RCC 7860 (cell line): ENCODE results near the gene STON2.
A peak's percentile ranks its signal among the peaks of the same experiment; 100 is the strongest.
"Not testable (repeated sequence)": the region's sequence is repeated elsewhere in the genome, so short reads cannot be mapped to it uniquely, and the experiment has no call there.

Experiments
- DNase-seq: peaks from one replicate; pipeline ENCODE4 v3.0.0-alpha.2; 2015; ENCODE audit warnings: low spot score
- FAIRE-seq: peaks from 2 replicates; lab custom pipeline; 2012; peaks lifted over from hg19 to GRCh38; lab: Jason Lieb, UNC

STON2 gene

DNA sequence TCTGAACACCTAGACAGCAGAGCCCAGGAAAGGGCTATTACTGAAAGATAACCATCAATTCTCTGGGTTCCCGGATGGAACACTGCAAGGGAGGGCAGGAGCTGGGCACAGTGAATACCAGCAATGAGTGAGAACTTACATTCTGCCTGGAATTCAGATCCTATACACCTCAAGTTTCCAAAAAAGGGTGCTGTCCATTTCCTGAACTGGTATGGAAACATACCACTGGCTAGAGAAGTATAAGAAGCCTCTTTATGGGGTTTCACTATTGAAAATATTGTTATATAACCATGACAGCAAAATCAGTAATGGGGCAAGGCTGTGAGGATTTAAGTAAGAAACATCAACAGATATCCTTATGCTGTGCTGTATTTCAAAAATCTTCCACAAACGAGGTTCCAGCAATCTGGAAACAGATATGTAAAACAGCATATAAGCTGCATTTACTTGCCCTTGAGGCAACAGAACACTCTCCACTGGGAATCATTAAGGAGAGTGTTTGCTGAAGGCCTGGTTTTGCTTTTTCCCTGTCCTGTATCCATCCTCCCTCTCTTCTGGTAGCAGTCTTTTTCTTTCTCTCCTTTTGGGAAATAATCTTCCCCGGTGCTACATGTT, 126.1 kb downstream of the STON2 start:
- DNase-seq (no peak), FAIRE-seq (no peak)

DNA sequence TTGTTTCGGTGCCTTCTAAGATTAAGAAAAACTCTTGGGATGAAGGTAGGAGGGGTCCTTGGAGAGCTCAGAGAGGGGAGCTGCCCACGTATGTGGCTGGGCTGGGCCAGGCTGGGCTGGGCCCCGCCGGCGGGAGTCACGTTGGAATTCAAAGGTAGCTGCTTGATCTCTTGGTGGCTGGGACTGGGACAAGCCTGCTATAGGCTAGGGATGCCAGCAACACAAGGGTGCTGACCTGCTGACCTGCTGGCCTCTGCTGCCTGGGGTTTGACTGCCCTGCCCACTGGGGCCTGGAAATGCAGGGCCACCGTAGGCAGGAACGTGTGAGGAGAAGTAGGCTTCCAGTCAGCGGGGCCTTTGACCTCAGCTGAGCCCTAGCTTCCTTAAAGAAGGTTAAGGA, 126.6 kb downstream of the STON2 start:
- FAIRE-seq, result no peak

DNA sequence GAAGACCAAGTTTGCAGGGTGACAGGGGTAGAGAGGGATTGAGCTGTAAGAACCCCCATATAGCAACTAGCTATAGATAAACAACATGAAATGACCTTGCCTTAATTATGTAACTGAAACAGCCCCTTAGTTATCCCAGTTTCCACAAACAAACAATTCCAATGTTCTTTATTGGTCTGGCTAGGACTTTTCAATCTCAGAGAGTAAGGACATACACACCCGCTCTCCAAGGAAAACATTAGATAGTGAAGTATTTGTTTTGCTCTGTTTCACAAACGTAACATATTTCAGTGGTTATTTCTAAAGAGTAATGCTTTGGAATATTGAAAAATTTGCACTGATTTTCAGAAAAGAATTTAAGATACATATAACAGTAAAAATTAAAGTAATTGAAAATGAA, 127.8 kb downstream of the STON2 start:
- DNase-seq (no peak), FAIRE-seq (no peak)

More for the DNA sequence above, 126.6 kb downstream of the STON2 start:
- DNase-seq, result no peak

DNA sequence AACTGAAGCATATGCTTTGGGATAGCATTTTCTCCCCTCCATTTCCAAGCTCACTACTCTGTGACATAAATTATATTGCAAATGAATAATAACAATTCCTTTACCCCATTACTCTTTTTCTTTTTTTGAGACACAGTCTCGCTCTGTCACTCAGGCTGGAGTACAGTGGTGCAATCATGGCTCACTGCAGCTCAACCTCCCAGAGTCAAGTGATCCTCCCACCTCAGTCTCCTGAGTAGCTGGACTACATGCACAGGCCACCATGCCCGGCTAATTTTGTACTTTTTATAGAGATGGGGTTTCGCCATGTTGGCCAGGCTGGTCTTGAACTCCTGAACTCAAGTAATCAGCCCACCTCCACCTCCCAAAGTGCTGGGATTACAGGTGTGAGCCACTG, 130.1 kb downstream of the STON2 start:
- no peak for DNase-seq
- no peak for FAIRE-seq

DNA sequence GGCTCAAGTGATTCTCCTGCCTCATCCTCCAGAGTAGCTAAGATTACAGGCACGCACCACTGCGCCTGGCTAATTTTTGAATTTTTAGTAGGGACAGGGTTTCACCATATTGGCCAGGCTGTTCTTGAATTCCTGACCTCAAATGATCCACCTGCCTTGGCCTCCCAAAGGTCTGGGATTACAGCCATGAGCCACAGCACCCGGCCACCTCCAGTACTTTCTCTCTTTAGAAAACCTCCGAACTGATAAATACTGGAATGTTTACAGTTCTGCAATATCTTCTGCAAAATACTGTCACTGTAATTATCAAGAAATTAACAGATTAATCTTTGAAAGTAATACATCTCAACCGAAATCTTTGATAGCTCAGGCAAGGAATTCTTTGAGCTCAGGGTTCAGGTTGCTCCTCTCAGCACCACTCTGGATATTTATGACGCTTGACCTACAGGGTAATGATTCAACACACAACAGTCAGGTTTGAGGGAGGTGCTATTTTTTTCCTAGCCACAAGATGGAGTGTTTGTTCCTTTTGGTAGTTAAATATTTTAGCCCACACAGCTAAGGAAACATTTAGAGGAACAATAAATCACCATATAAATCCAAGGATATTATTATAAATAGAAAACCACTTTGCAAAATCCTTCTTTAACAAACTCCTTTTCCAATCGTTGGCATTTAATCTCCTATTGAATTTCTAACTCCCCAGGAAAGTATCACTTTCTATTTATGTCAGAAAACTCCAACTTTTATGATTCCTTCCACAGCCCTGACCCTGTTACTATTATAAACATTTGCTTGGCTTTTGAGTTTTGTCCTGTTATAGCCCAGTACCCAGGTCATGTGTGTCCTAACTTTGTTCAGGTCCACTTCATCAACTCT, 130.8 kb downstream of the STON2 start:
- peak; percentile 75 for FAIRE-seq
- peak; percentile 53 for DNase-seq

DNA sequence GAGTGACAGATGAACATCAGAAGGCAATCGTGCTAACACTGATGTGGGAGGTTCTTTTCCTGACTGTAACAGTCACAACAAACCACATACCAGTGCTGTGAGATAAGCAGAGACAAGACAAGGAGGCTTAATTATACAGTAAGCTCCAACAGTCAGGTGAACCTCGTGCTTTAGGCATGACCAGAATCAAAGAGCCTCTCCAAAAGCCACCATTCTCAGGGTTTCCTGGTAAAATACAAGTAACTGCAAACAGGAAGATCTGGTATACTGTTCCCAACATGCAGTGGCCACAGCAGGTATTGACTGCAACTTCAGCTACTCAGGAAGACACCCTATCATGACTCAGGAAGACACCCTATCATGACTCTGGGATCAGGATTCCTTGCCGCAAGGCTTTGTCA, 132.1 kb downstream of the STON2 start:
- FAIRE-seq (peak; percentile 14), DNase-seq (peak; percentile 46)

DNA sequence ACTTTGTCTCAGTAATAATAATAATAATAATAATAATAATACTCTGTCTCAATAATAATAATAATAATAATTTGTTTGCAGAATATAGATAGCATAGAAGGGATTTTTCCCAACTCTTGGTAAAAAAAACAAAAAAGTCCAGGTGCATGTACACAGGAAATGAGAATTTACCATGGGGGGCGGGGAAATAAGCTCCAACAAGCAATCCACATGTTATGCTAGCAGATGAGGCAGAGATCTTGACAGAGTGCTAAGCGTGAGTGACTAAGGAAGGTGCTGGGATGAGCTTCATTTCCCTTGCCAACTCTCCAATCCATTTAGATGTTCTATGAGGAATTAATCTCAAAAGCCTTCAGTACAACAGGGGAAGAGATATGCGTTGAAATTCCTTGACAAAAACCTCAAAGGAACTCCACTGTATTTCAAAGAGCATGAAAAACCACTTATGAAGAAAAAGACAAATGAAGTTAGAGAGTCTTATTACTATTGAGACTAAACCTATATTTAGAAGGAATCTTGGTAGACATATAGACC, 134.4 kb downstream of the STON2 start:
- DNase-seq, result no peak
- FAIRE-seq, result no peak

DNA sequence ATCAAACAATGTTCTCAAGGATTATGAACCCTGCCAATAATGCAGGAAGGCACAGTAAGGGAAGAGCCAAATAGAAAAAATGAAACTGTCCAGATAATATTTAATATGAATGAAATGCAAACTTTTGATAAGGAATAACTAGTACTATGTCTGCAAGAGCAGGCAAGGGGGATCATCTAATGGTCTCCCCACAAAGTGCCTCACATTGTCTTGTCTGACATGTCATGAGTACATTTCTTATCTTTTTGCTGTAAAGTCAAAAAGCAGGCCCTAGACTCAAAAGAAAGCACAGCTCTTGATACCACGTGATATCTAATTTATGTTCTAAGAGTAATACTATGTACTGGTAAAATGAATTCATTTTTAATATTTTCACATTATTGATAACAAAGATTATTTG, 135.5 kb downstream of the STON2 start:
- DNase-seq (no peak), FAIRE-seq (no peak)

DNA sequence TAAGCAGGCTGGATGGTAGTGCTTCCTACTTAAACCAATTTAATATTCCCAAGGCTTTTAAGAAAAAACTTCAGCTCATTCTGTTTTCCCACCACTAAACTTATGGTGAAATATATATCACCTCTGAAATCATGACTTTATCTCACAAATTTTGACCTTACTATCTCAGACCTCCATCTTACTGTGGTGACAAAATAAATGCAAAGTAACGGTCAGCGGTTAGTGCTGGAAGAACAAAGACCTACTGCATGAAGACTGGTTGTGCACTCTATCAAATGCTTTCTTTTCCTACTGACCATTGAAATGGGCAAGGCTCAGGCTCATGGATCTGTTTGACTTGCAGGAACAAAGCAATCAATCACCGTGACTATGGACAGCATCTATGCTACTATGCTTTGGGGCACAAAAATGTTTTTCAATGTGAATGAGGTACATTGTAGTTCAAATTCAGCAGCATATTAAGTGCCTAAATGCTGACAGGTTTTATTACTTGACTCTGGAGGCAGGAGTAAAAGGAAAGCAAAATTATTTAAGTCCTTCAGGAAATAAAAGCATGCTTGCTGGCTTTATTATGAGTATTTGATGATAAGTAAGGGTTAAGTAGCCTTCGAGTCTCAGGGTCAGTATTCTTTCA, 136.2 kb downstream of the STON2 start:
- FAIRE-seq, result no peak
- no peak for DNase-seq

DNA sequence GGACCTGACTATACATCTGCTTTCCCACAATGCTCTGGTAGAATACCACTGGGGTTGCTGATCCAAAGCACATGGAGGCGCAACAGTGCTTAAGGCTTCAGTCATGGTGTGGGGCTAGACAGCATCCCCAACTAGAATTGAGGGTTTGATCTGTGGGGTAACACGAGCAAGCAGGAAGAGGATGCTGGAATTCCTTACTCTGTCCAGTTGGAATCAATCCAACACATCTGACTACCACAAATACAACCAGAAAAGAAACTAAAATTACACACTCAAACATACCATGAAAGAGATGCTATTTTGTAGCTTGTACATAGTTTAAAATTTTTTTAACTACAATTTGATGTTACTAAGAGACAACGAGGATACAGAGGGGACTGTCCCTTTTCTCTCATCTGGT, 138.9 kb downstream of the STON2 start:
- no peak for FAIRE-seq
- no peak for DNase-seq

DNA sequence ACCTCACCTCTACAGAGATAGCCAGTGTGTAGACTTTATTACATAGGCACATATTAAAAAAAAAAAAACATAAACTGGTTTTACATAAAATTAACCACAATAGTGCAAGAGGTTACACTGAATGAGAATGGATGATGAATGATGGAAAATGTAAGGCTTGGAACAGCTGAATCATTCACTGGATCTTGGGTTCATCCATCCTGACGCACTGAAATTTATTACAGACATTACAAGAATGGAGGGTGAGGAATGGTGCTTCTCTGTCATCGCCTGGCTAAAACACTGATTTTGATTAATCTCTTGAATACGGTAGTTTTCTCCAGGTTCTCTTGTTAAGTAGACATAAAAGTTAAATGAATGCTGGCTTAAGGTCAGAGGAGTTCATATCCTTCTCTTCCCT, 139.4 kb downstream of the STON2 start:
- DNase-seq, result no peak
- no peak for FAIRE-seq

DNA sequence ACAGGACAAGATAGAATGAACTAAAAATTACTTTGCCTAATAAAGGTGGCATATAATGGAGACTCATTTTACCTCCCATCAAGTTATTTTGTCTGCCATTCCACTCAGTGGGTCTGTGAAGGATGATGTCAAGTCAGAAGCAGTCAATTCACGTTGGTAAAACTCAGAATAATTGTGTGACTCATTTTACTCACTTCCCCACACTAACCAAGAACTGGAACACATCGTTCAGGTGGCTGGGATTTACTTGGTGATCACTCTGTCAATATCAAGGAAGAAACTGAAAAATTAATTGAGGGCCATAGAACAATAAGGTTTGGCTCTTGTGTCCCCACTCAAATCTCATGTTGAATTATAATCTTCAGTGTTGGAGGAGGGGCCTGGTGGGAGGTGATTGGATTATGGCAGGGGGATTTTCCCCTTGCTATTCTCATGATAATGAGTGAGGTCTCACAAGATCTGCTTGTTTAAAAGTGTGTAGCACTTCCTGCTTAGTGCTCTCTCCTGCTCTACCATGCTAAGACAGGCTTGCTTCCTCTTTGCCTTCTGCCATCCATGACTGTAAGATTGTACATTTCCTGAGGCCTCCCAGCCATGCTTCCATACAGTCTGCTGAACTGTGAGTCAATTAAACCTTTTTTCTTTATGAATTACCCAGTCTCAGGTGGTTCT, 143.7 kb downstream of the STON2 start:
- no peak for FAIRE-seq

DNA sequence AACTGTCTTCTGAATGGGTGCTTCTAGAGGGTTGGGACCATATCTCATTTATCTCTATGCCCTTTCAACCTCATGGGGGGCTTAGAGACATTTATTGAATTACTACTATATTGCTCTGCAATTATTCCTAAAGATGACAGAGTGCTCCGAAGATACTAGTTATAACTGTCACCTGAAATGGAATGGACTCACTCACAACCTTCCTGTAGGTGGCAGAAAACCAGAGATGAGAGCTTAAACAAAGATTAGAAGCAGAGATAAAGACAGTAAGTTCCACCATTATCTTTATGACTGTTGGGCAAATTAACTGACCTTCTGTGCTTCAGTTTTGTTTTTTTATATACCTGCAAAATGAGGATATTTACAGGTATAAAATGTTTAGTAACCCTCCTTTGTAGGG, 147.8 kb downstream of the STON2 start:
- FAIRE-seq (no peak), DNase-seq (no peak)

More for the DNA sequence above, 143.7 kb downstream of the STON2 start:
- peak; percentile 6 for DNase-seq

DNA sequence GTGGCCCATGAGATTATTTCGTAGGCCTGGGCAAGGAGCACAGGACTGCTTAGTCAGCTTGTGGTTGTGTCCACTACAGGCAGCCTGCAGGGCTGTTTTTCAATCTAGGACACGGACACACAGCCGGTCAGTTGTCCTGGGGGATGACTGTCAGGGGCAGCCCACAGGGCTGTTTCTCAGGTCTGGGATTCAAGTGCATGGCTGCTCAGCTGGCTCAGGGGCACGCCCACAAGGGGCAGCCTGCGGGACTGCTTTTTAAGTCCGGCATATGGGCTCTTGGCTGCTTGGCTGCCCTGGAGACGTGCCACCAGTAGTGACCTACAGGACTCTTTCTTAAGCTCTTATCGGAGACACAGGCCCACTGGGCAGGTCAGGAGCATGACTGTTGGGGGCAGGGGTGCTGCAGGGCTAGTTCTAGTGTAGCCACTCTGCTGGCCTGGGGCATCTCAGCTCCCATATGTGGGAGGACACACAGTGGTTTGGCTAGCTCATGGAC, 152.8 kb downstream of the STON2 start:
- DNase-seq (no peak), FAIRE-seq (no peak)

DNA sequence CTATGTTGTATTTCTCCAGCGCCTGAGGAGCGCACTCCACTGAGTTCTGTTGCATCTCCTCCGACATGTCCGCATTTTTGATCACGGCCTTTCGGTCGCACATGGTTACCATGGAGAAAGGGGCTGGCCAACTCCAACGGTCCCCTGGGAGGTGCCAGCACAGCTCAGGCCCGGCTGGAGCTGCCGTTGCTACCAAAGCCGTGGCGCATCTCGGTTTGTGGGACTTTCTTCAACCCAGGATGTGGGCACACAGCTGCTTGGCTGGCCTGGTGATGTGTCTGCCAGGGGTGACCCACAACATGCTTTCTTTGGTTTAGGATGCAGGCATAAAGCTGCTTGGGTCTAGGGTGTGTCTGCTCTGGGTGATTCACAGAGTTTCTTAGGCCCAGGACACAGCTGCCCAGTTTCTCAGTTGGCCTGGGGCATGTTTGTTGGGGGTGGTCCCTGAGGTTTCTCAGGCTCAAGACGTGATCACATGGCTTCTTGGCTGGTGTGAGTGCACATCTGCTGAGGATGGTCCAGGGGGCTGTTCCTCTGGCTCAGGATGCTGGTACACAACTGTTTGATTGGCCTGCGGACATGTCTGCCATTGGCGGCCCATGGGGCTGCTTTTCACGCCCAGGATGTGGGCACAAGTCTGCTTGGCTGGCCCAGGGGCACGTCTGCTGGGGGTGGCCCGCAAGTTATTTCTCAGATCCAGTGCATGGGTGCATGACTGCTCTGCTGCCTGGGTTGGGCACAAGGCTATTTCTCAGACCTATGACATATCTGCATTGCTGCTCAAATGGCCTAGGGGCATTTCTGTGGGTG, 153.5 kb downstream of the STON2 start:
- DNase-seq, result no peak
- no peak for FAIRE-seq

DNA sequence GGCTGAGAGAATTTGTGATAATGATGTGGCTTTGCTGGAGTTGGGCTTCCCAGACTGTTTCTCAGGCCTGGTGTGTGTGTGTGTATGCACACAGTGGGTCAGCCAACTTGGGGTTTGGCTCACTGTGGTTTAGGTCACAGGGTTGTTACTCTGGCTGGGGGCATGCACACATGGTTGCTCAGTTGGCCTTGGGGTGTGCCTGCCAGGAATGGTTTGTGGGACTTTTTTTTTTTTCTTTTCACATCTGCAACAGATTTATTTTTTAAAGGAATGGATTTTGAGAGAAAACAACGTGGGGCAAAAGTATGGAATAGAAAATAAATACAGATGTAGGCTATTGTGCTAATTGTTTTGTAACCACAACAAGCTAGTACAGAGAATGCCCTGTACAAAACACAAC, 154.4 kb downstream of the STON2 start:
- no peak for FAIRE-seq
- no peak for DNase-seq

DNA sequence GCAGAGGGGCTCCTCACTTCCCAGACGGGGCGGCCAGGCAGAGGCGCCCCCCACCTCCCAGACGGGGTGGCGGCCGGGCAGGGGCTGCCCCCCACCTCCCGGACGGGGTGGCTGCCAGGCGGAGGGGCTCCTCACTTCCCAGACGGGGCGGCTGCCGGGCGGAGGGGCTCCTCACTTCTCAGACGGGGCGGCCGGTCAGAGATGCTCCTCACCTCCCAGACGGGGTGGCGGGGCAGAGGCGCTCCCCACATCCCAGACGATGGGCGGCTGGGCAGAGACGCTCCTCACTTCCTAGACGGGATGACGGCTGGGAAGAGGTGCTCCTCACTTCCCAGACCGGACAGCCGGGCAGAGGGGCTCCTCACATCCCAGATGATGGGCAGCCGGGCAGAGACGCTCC, 155.7 kb downstream of the STON2 start:
- FAIRE-seq, DNase-seq: not testable (repeated sequence)

DNA sequence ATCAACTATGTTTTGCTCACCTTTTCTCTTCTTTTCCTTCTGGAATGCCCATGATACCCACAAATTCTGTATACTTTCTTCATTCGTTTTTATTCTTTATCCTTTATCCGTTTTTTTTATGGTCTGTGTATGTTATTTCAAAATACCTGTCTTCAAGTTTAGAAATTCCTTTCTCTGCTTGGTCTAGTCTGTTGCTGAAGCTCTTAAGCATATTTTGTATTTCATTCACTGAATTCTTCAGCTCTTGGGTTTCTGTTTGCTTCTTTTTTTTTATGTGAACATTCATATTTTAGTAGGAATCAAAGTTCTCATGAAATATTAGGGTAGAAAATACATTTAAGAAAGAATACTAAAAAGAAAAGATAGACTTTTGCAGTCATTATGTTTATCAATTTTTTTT, 156.6 kb downstream of the STON2 start:
- DNase-seq (no peak), FAIRE-seq (no peak)

DNA sequence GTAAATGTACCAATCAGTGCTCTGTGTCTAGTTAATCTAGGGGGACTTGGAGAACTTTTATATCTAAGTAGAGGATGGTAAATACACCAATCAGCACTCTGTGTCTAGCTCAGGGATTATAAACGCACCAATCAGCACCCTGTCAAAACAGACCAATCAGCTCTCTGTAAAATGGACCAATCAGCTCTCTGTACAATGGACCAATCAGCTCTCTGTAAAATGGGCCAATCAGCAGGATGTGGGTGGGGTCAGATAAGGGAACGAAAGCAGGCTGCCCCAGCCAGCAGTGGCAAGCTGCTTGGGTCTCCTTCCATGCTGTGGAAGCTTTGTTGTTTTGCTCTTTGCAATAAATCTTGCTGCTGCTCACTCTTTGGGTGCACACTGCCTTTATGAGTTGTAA, 163.3 kb downstream of the STON2 start:
- not testable (repeated sequence) for FAIRE-seq, DNase-seq

DNA sequence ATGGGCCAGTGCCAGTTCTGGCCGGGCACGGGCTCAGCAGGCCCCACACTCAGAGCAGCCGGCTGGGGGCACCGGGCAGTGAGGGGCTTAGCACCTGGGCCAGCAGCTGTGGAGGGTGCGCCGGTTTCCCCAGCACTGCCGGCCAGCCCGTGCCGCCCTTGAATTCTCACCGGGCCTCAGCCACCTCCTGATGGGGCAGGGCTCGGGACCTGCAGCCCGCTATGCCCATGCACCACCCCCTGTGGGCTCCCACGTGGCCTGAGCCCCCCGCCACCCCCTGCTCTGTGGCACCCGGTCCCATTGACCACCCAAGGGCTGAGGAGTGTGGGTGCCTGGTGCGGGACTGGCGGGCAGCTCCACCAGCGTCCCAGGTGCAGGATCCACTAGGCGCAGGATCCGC, 164.0 kb downstream of the STON2 start:
- no peak for FAIRE-seq

More for the DNA sequence above, 164.0 kb downstream of the STON2 start:
- no peak for DNase-seq
